ENCODE data around the gene PIN4.

The PIN4 gene

DNA sequence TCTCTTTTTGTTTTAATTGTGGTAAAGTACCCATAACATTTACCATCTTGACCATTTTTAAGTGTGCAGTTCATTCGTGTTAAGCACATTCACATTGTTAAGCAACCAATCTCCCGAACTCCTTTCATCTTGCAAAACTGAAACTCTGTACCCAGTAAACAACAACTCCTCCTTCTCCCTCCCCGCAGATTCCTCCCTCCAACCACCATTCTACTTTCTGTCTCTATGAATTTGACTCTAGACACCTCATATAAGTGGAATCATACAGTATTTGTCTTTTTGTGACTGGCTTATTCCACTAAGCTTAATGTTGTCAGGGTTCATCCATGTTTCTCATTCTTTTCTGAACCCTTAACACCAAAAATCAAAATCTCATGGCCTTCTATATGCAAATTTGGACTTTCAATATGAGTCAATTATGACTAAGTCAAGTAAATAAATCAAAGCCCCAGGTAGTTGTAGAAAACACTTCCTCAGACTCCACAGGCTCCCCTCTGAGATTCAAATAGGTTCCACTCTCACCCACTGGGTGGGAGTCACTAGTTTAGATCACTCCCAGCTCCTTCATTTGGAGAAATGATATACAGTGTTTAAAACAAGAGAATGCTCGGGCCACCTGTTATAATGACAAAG, 40.1 kb upstream of the PIN4 start:
- H3K4me3 ChIP-seq (ENCODE audit: low read depth, low read length), result no peak overlapping the region
- CTCF ChIA-PET, result no interaction called here
- POLR2A ChIA-PET, result no interaction called here
- DNase-seq (ENCODE audit: low read depth, low spot score), result no peak
- TF ChIP-seq, protein P1, sequence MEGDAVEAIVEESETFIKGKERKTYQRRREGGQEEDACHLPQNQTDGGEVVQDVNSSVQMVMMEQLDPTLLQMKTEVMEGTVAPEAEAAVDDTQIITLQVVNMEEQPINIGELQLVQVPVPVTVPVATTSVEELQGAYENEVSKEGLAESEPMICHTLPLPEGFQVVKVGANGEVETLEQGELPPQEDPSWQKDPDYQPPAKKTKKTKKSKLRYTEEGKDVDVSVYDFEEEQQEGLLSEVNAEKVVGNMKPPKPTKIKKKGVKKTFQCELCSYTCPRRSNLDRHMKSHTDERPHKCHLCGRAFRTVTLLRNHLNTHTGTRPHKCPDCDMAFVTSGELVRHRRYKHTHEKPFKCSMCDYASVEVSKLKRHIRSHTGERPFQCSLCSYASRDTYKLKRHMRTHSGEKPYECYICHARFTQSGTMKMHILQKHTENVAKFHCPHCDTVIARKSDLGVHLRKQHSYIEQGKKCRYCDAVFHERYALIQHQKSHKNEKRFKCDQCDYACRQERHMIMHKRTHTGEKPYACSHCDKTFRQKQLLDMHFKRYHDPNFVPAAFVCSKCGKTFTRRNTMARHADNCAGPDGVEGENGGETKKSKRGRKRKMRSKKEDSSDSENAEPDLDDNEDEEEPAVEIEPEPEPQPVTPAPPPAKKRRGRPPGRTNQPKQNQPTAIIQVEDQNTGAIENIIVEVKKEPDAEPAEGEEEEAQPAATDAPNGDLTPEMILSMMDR (IDR thresholded peaks at IDR 0.05; ENCODE audit: insufficient read depth, low read length, missing control alignments), result no peak

DNA sequence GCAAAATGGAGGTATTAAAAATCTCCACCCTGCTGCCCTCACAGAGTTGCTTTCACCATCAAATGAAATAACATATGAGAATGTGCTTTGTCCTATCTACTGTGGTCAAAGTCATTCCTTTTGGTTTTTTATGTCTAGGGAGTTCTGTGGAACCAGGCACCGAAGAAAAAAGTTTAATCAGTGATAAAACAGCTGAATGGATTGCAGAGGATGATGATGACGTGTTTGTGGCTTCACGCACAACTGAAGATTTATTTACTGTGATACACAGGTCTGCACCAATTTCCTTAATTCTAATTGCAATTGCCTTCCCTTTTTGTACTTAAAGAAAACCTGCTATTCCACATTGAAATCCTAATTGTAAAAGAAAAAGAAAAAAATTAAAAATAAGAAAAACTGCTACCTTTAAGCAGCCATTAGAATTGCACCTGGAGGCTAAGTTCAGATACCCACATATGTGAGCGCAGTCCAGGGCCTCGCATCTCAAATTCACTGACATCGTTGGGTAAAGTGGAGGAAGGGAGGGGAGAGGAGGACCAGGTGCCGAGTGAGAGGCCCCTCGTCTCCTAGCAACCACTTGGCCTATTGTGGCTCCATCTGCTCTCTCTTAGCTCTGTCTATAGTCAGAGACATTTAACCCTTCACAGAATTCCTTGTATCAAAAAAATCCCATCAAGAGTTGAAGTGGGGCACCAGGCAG, 39.3 kb upstream of the PIN4 start:
- TF ChIP-seq, protein P1 (IDR thresholded peaks at IDR 0.05; ENCODE audit: insufficient read depth, low read length, missing control alignments), result no peak
- CTCF ChIA-PET, result interaction anchor here (1.8 to 2.2 kb wide), 2 partner anchors 10 to 16 kb away, joined by 6 to 9 read pairs; partner anchors contain the start of gene RTL5
- POLR2A ChIA-PET, result no interaction called here
- H3K4me3 ChIP-seq (ENCODE audit: low read depth, low read length), result no peak overlapping the region
- no peak for DNase-seq (ENCODE audit: low read depth, low spot score)

DNA sequence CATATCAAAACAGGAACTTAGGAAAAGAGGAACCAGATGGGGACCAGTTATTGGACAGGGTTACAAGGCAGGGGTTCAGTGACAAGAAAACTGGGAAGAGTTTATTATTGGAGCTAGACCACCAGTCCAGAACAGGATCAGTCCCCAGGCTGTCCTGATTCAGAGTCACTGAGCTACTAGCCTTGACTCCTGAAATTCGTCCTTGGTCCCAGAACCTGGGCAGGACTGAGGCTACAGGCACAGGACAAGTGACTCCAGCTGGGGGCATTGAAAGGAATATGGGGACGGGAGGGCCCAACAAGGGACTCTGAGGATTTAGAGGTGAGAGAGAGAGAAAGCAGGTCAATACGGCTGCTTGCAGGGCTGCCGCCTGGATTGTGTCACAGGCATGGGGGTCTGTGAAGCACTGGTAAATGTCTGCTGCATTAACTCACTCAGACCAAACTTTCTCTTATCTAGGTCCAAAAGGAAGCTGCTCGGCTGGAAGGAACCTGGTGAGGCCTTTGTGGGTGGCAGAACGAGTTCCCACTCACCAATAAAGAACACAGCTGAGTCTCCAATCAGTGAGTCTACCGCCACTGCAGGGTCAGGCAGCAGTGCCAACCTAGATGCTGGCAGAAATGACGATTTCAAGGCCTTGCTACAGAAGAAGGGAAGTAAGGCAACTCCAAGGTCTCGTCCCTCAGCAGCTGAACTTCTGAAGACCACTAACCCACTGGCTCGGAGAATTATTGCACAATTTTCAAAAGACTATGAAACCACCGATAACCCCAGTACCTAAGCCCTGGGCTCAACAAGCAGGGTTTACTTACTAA, 38.6 kb upstream of the PIN4 start:
- CTCF ChIA-PET, result interaction anchor here (1.1 to 2.2 kb wide), 3 partner anchors 11 to 146 kb away, joined by 3 to 9 read pairs (median 6); partner anchors contain the start of gene RTL5
- POLR2A ChIA-PET, result no interaction called here
- TF ChIP-seq, protein P1 (IDR thresholded peaks at IDR 0.05; ENCODE audit: insufficient read depth, low read length, missing control alignments), result no peak
- H3K4me3 ChIP-seq (ENCODE audit: low read depth, low read length), result no peak overlapping the region
- DNase-seq (ENCODE audit: low read depth, low spot score), result no peak

DNA sequence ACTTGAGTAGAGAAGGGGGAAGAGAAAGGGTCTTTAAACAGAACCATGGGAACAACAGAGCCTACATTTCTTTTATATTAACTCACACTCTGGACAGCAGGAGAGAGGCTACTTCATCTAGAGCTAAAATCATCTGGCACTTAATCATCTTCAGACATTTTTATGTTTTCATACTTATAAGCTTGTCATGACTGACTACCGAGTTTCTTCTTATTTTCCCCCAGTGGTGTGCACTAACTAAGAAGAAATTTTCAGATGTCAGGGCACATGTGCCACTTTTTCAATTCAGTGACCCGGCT, 38.0 kb upstream of the PIN4 start:
- TF ChIP-seq, protein P1 (IDR thresholded peaks at IDR 0.05; ENCODE audit: insufficient read depth, low read length, missing control alignments), result no peak
- no peak for DNase-seq (ENCODE audit: low read depth, low spot score)
- ChIA-PET CTCF (interaction anchor here (1.1 to 2.2 kb wide), 3 partner anchors 11 to 146 kb away, joined by 3 to 9 read pairs (median 6); partner anchors contain the start of gene RTL5), POLR2A (no interaction called here)
- H3K4me3 ChIP-seq (ENCODE audit: low read depth, low read length), result no peak overlapping the region

DNA sequence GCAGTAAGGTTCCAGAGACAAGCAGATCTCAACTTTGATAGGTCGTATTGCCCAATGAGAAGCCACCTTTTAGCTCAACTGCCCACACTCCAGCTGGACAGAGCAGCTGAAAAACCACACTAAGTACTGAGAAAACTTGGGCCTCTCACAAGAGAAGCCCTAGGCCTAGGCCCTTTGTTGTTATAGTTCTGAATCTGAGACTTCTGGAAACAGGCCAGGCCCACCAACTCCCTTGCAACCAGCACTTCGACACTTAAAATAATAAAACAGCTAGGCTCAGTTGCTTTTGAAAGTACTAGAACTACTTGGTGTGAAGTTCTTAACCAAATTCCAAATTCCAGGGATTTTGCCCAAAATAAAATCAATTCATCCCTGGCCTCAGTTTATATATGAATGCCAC, 36.4 kb upstream of the PIN4 start:
- ChIA-PET CTCF (no interaction called here), POLR2A (no interaction called here)
- DNase-seq (ENCODE audit: low read depth, low spot score), result no peak
- TF ChIP-seq, protein P1 (IDR thresholded peaks at IDR 0.05; ENCODE audit: insufficient read depth, low read length, missing control alignments), result no peak
- no peak overlapping the region for H3K4me3 ChIP-seq (ENCODE audit: low read depth, low read length)

DNA sequence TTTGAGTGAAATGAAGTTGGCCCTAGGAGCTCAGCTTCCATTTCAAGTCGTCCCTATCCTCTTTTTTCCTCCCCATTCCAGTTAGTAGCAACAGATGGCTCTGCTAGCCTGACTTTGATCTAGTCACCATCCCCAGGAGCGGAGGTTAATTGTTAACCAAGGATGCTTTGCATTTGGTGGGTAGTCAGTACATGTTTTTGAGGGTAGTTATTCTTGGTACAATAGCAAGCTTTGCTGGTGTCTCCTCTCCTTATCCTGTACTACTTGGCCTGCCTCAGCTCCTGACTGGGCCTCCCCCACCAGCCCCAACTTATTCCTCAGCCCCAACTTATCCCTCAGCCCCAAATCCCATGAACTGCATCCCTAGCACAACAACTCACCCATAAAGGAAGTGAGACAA, 35.0 kb upstream of the PIN4 start:
- ChIA-PET CTCF (no interaction called here), POLR2A (no interaction called here)
- no peak overlapping the region for H3K4me3 ChIP-seq (ENCODE audit: low read depth, low read length)
- DNase-seq (ENCODE audit: low read depth, low spot score), result no peak
- TF ChIP-seq, protein P1 (IDR thresholded peaks at IDR 0.05; ENCODE audit: insufficient read depth, low read length, missing control alignments), result no peak

Data from AG04449 (cell line).